Endothelial cell of umbilical vein (primary cell): ENCODE data around the gene AJUBA. TPM values are rescaled to one million over a fixed set of nuclear protein-coding genes. Genes with fewer than 3 reads are reported as not detected.

ENCODE experiments used
- BruUV-seq: library from RNA; stranded (reverse); fragments of 400-500 nt; replicated peaks from 2 replicates; lab custom pipeline; 2021; lab: Mats Ljungman, UMichigan
- CTCF ChIA-PET: fragments of 300-600, 350-600 bp; sonication (Branson Sonifier 250); formaldehyde crosslinking; loops from one replicate; lab custom pipeline; 2021; ENCODE audit warnings: antibody characterized with exemption, inconsistent platforms; lab: Charles Lee
- POLR2A ChIA-PET: fragments of 300-600, 350-600 bp; sonication (Branson Sonifier 250); formaldehyde crosslinking; loops from one replicate; lab custom pipeline; 2021; ENCODE audit warnings: antibody characterized with exemption, inconsistent platforms; lab: Charles Lee
- DNase-seq: peaks from one replicate; pipeline ENCODE4 v3.0.0-alpha.2; 2011; ENCODE audit warnings: low read depth, low spot score
- FAIRE-seq: peaks from 2 replicates; lab custom pipeline; 2011; peaks lifted over from hg19 to GRCh38; lab: Jason Lieb, UNC
- H2AFZ ChIP-seq: 2 replicates; pipeline ENCODE4 v1.6.0; 2012; ENCODE audit warnings: low read depth, low read length, control low read depth, inconsistent platforms
- H3K27ac ChIP-seq: 2 replicates; pipeline ENCODE4 v1.5.1; 2011; ENCODE audit warnings: low read depth, mild to moderate bottlenecking, control low read depth, low read length, moderate library complexity; ENCODE audit not compliant: insufficient read depth
- H3K27me3 ChIP-seq, 2 experiments: 2 replicates each; pipeline versions ENCODE4 v1.6.0 to v1.6.1; 2011; ENCODE audit warnings: low read length in 2 of 2, mixed read lengths in 1 of 2; ENCODE audit not compliant: control insufficient read depth in 2 of 2, insufficient read depth in 2 of 2
- H3K36me3 ChIP-seq, 2 experiments: 2 replicates in 1 of 2; 3 replicates in 1 of 2; pipeline ENCODE4 v1.5.1; 2011; ENCODE audit warnings: low read length in 2 of 2, mild to moderate bottlenecking in 1 of 2, moderate library complexity in 1 of 2; ENCODE audit not compliant: control insufficient read depth in 2 of 2, insufficient read depth in 2 of 2; ENCODE audit errors: extremely low read depth in 1 of 2
- H3K4me1 ChIP-seq: 3 replicates; pipeline ENCODE4 v1.5.1; 2011; ENCODE audit warnings: mild to moderate bottlenecking, low read length; ENCODE audit not compliant: control insufficient read depth, insufficient read depth; ENCODE audit errors: extremely low read depth
- H3K4me2 ChIP-seq: 2 replicates; pipeline ENCODE4 v1.6.1; 2011; ENCODE audit warnings: low read length, control low read depth, mixed read lengths; ENCODE audit not compliant: insufficient read depth
- H3K4me3 ChIP-seq, 3 experiments: fragments of 200-600 bp in 1 of 3; sonication (generic), shearing (Covaris generic) in 1 of 3; replicated peaks in 1 of 3; 2 replicates each; pipeline ENCODE4 v1.5.1; 2011 to 2016; ENCODE audit warnings: control low read depth in 3 of 3, low read length in 3 of 3, mild to moderate bottlenecking in 2 of 3, inconsistent platforms in 1 of 3, low read depth in 1 of 3, moderate library complexity in 1 of 3; ENCODE audit not compliant: insufficient read depth in 1 of 3
- H3K79me2 ChIP-seq: 2 replicates; pipeline ENCODE4 v1.6.0; 2012; ENCODE audit warnings: low read length, inconsistent platforms; ENCODE audit not compliant: control insufficient read depth, insufficient read depth
- H3K9ac ChIP-seq: replicated peaks from 2 replicates; pipeline ENCODE3; 2011; ENCODE audit warnings: low read length, control low read depth; ENCODE audit not compliant: insufficient read depth; ENCODE audit errors: extremely low read depth
- H3K9me1 ChIP-seq: replicated peaks from 3 replicates; pipeline ENCODE4 v1.6.0; 2011; ENCODE audit warnings: mild to moderate bottlenecking, low read length; ENCODE audit not compliant: control insufficient read depth, insufficient read depth; ENCODE audit errors: extremely low read depth
- H3K9me3 ChIP-seq: replicated peaks from 2 replicates; pipeline ENCODE4 v1.5.1; 2012; ENCODE audit warnings: low read length, inconsistent platforms; ENCODE audit not compliant: control insufficient read depth, insufficient read depth
- H4K20me1 ChIP-seq: replicated peaks from 2 replicates; pipeline ENCODE3; 2011; ENCODE audit warnings: mild to moderate bottlenecking, low read length; ENCODE audit not compliant: control insufficient read depth, insufficient read depth; ENCODE audit errors: extremely low read depth
- EZH2 ChIP-seq: IDR thresholded peaks from 2 replicates; pipeline ENCODE4 v1.6.1; 2012; ENCODE audit warnings: borderline replicate concordance, low read depth, mild to moderate bottlenecking, moderate library complexity, low read length, inconsistent platforms; ENCODE audit not compliant: severe bottlenecking
- FOS ChIP-seq: IDR thresholded peaks from 2 replicates; pipeline ENCODE4 v1.6.1; 2011; ENCODE audit warnings: mild to moderate bottlenecking, low read length, moderate library complexity, borderline replicate concordance; ENCODE audit not compliant: insufficient read depth
- GATA2 ChIP-seq: IDR thresholded peaks from 2 replicates; pipeline ENCODE4 v1.7.0; 2011; ENCODE audit warnings: low read depth, mild to moderate bottlenecking, moderate library complexity, mixed read lengths, low read length; ENCODE audit not compliant: insufficient read length, insufficient read depth
- JUN ChIP-seq: IDR thresholded peaks from 2 replicates; pipeline ENCODE4 v1.6.1; 2011; ENCODE audit warnings: borderline replicate concordance, low read depth; ENCODE audit not compliant: insufficient read length, insufficient read depth
- MYC ChIP-seq: IDR thresholded peaks from one replicate; pipeline ENCODE4 v1.6.1; 2011; ENCODE audit warnings: mild to moderate bottlenecking, low read depth, low read length
- POLR2A ChIP-seq: IDR thresholded peaks from 2 replicates; pipeline ENCODE4 v1.6.1; 2012; ENCODE audit warnings: low read depth, mild to moderate bottlenecking, control low read depth, low read length
- POLR2AphosphoS5 ChIP-seq: IDR thresholded peaks from 2 replicates; pipeline ENCODE4 v1.6.1; 2012; ENCODE audit warnings: low read depth, mild to moderate bottlenecking, control low read depth, low read length, moderate library complexity; ENCODE audit not compliant: insufficient read depth
- dilution Hi-C: fragments of 300-500 bp; cut with MboI; formaldehyde crosslinking; loops from one replicate; pipeline ENCODE4 v1.15.0; 2019; ENCODE audit warnings: low sequenced_read_pairs; ENCODE audit not compliant: extremely low pct_ligation_motif_present
- intact Hi-C: fragments of 100-400 bp; cut with micrococcal nuclease; formaldehyde crosslinking; loops from one replicate; pipeline ENCODE4 v1.10.0; 2022
- polyA plus RNA-seq, 4 experiments: library from polyadenylated mRNA; depleted of rRNA in 3 of 4; stranded (reverse) in 3 of 4; unstranded in 1 of 4; fragments of >200 nt; gene quantifications; 2 replicates each; pipeline versions ENCODE4 v1.2.1 to v1.2.3, GENCODE V29; 2011 to 2012; ENCODE audit warnings: missing spikeins in 1 of 4
- total RNA-seq: library from RNA; stranded (reverse); gene quantifications from 2 replicates; pipeline ENCODE4 v1.2.3, GENCODE V29; 2021
- TF ChIP-seq, protein P1 (sequence below), 2 donors: IDR thresholded peaks; 1 replicate in 1 of 2; 2 replicates in 1 of 2; pipeline ENCODE4 v1.5.1; 2011; ENCODE audit warnings: low read length in 2 of 2, mild to moderate bottlenecking in 2 of 2, moderate library complexity in 2 of 2, control low read depth in 1 of 2, inconsistent platforms in 1 of 2, low read depth in 1 of 2; ENCODE audit not compliant: insufficient read depth in 1 of 2; ENCODE audit errors: extremely low read depth in 1 of 2
- TF ChIP-seq, protein P2 (sequence below): IDR thresholded peaks from 2 replicates; pipeline ENCODE4 v1.6.1; 2011; ENCODE audit not compliant: insufficient read depth, insufficient read length

Gene AJUBA
- total and polyA plus RNA-seq, 2 donors (not counting 3 experiments of a cell fraction or from before 2014, with no cell fraction given), result 50.0 to 61.7 TPM

DNA sequence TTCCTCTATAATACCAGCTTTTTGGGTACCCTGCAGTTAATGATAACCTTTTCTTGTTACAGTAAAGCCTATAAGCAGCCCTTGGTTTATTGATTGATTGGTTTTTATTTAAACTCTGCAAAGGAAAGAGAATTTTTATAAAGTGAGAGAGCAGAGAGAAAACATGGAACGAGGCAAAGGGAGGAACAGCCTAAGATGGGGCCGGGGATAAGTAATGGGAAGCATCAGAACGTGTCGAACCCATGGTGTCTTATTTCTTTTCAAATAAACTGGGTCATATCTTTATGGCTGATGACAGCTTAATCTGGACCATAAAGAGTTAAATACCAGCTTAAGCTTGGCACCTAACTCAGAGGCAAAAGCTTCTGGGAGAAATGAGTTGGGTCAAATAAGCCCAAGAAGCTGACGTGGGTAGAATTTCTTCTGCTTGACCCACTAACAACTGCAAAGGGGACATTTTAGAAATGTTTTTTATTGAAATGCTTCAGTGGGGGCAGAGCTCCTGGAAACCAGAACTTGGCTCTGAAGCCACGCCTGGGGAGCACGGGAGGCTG, 39.6 kb upstream of the AJUBA start:
- Histone ChIP-seq H3K27ac (no peak overlapping the region), H3K4me2 (no peak overlapping the region), H3K9ac (no peak overlapping the region), H2AFZ (no peak overlapping the region), H3K9me1 (no peaks in the 10 kb centered on the region), H3K4me3 (no peak overlapping the region), H3K36me3 (peaks cover 6% of the 10 kb centered on the region in 2 experiments), H3K27me3 (no peaks in the 10 kb centered on the region), H3K4me1 (no peaks in the 10 kb centered on the region), H3K9me3 (no peaks in the 10 kb centered on the region), H3K79me2 (no peaks in the 10 kb centered on the region), H4K20me1 (no peaks in the 10 kb centered on the region)
- no peak for DNase-seq
- no peak for FAIRE-seq
- dilution Hi-C loops, result no loop called here
- ChIA-PET CTCF (interaction anchor here (0.6 to 5.0 kb wide), 8 partner anchors 15 to 92 kb away, joined by 3 to 32 read pairs (median 4); no protein-coding TSS in a partner anchor), POLR2A (no interaction called here)
- TF ChIP-seq, protein P1, sequence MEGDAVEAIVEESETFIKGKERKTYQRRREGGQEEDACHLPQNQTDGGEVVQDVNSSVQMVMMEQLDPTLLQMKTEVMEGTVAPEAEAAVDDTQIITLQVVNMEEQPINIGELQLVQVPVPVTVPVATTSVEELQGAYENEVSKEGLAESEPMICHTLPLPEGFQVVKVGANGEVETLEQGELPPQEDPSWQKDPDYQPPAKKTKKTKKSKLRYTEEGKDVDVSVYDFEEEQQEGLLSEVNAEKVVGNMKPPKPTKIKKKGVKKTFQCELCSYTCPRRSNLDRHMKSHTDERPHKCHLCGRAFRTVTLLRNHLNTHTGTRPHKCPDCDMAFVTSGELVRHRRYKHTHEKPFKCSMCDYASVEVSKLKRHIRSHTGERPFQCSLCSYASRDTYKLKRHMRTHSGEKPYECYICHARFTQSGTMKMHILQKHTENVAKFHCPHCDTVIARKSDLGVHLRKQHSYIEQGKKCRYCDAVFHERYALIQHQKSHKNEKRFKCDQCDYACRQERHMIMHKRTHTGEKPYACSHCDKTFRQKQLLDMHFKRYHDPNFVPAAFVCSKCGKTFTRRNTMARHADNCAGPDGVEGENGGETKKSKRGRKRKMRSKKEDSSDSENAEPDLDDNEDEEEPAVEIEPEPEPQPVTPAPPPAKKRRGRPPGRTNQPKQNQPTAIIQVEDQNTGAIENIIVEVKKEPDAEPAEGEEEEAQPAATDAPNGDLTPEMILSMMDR (IDR thresholded peaks at IDR 0.05; ENCODE audit: extremely low read depth in 1 of 2, insufficient read depth in 1 of 2, low read depth in 1 of 2, low read length in 2 of 2), result no peak
- no peak for TF ChIP-seq POLR2AphosphoS5
- intact Hi-C loops, result no loop called here
- no TSS peak for BruUV-seq

DNA sequence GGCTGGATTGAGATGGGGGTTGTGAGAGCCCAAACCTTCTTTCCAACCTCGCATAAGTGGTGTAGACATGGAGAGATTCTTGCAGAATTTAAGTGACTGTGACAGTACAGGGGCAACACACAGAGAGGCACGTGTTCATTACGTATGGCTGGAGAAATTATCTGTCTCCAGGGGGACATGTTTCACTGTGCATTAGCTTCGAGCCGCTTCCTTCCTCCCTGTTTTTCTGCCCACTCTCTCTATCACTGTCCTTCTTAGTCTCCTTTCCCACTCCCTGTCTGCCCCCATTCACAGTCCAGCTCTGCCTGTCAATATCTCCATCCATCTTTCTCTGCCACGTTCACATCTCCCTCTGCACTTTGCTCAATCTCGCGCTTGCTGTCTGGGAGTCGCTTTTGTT, 39.1 kb upstream of the AJUBA start:
- DNase-seq (no peak), FAIRE-seq (no peak)
- H3K79me2 ChIP-seq, result no peaks in the 10 kb centered on the region
- H3K9me1 ChIP-seq, result no peaks in the 10 kb centered on the region
- dilution Hi-C loops (no loop called here), intact Hi-C loops (no loop called here)
- TF ChIP-seq POLR2AphosphoS5, result no peak
- no peak for TF ChIP-seq GATA2
- TF ChIP-seq, protein P2, sequence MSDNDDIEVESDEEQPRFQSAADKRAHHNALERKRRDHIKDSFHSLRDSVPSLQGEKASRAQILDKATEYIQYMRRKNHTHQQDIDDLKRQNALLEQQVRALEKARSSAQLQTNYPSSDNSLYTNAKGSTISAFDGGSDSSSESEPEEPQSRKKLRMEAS, result no peak
- TF ChIP-seq MYC, result no peak
- TF ChIP-seq EZH2, result no peak
- no peak for TF ChIP-seq FOS
- no peak for TF ChIP-seq JUN
- TF ChIP-seq, protein P1 (IDR thresholded peaks at IDR 0.05; ENCODE audit: extremely low read depth in 1 of 2, insufficient read depth in 1 of 2, low read depth in 1 of 2, low read length in 2 of 2), result no peak
- no peak for TF ChIP-seq POLR2A
- H3K27me3 ChIP-seq, result no peaks in the 10 kb centered on the region
- no peak overlapping the region for H3K4me3 ChIP-seq
- H3K27ac ChIP-seq, result no peak overlapping the region
- ChIA-PET CTCF (interaction anchor here (1.0 to 5.0 kb wide), 5 partner anchors 26 to 48 kb away, joined by 3 to 32 read pairs (median 5); no protein-coding TSS in a partner anchor), POLR2A (no interaction called here)
- no peak overlapping the region for H3K9ac ChIP-seq
- no peaks in the 10 kb centered on the region for H3K4me1 ChIP-seq
- BruUV-seq, result no TSS peak
- no peaks in the 10 kb centered on the region for H3K9me3 ChIP-seq
- peaks cover 6% of the 10 kb centered on the region in 2 experiments for H3K36me3 ChIP-seq
- H2AFZ ChIP-seq, result no peak overlapping the region
- no peak overlapping the region for H3K4me2 ChIP-seq
- H4K20me1 ChIP-seq, result no peaks in the 10 kb centered on the region
